GM18873 (cell line): Measurements from ENCODE around the gene MYOF.
"Not testable (repeated sequence)": the region's sequence is repeated elsewhere in the genome, so short reads cannot be mapped to it uniquely, and the experiment has no call there.

Experiments
- ATAC-seq: cut with Tn5 transposase; IDR thresholded peaks from one replicate; pipeline ENCODE4 v1.9.1; 2021; ENCODE audit warnings: mild to moderate bottlenecking, moderate library complexity, moderate number of reproducible peaks; ENCODE audit not compliant: unreplicated experiment, low FRiP score

MYOF gene

DNA sequence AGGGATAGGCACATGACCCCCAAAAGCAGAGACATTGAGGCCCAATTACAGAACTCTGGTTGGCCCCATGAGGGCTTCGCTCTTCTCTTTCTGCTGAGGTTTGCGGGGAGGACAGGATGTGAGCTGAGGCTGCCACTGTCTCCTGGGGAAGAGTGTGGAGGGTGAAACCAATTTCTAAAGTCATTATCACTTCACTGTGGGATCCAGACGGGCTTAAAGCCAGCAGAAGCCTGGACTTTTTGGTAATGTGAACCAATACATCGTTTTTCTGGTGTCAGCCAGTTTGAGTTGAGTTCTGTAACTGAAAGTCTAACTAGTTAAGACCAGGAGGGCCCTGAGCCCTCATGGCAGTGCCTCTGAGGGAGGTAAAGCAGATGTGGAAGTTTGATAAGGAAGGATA is 163.0 kb downstream of the MYOF start:
- ATAC-seq = no peak

DNA sequence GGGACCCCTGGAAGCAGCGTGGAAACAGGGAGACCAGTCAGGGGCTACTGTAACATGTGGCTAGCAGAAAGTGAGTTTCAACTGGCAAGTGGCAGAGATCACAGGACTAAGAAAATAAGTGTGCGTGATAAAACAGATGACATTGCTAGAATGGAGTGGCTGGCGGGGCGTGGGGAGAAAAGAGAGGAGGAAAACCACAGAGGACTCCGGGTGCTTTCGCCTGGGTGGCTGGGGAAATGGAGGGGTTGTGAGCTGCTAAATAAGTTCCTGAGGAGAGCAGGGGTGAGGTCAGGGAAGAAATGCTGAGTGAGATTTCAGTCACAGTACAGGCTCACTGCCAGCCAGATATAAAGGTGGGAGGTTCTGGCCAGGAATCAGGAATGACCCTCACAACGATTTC is 166.9 kb downstream of the MYOF start:
- no peak for ATAC-seq

DNA sequence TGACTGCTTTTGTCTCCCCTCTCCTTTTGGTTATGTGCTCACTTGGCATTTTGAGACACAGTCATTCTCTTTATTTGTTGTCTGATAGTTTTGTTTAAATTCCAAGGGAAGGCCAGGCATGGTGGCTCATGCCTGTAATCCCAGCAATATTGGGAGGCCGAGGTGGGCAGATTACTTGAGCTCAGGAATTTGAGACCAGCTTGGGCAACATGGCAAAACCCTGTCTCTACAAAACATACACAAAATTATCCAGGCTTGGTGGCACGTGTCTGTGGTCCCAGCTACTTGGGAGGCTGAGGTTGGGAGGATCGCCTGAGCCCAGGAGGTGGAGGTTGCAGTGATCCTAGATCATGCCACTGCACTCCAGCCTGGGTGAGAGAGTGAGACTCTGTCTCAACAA is 167.5 kb downstream of the MYOF start:
- ATAC-seq = not testable (repeated sequence)

DNA sequence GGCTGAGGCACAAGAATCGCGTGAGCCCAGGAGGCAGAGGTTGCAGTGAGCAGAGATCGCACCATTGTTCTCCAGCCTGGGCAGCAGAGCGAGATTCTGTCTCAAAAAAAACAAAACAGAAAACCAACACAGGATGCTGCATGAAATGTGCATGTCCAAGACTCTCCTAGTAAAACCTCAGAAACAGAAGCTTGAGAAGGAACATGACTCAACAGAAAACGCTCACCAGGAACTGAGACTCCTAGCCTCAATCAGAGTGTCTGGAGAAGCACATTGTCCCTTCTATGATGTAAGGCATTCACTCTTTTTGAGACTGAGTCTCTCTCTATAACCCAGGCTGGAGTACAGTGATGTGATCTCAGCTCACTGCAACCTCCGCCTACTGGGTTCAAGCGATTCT is 168.3 kb downstream of the MYOF start:
- no peak for ATAC-seq

DNA sequence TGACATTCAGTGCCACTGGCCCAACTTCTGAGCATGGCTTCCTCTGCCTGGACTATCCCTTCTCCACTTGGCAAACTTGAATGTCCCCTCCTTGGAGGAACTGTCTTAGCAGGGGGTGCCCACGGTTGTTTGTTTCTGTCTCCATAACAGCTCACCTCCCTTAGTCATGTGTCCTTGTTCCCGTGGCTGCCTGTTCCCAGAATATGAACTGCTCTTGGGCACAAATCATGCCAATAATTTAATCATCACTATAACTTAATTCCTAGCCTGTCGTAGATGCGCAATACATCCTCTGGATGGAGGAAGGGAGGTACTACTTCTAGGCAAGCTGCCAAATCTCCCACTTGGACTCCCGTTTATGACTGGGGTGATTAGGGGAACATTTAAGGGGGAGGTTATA is 173.1 kb downstream of the MYOF start:
- ATAC-seq = no peak

GRCh38 chr10:93305122-93305521 is 177.0 kb downstream of the MYOF start:
- no peak for ATAC-seq

- ATAC-seq = no peak
Measured at GRCh38 chr10:93300981-93301380, 181.2 kb downstream of the MYOF start.

DNA sequence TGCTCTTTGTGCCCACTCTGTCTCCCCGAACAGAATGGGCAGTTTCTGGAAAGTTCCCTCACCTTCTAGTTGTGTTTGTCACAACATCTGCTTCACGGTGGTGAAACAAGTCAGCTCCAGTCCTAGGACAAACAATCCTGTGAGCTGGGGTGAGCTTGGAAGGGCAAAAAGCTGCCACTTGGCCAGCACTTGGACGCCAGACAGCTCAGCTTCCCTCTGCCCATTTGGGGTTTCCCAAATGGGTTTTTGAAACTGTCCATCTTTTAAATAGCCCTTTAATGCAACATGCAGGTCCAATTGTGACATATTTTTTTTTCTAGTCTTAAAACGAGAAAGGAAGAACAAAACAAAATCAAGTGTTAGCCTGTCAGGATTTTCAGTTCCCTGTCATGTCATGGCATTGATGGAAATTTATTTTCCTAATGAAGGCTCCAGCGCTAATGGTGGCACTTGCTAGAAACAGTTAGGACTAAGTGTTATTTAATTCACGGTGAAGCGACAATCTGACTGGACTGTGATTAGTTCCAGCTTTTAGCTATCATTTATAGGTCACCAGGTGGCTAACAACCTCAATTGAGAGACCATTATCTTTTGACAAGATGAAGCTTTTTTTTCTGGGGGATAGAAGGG is 181.7 kb downstream of the MYOF start:
- ATAC-seq = no peak

- ATAC-seq = no peak
Measured at GRCh38 chr10:93299606-93300287, 182.4 kb downstream of the MYOF start.

GRCh38 chr10:93299195-93299594 is 182.9 kb downstream of the MYOF start:
- ATAC-seq = no peak

DNA sequence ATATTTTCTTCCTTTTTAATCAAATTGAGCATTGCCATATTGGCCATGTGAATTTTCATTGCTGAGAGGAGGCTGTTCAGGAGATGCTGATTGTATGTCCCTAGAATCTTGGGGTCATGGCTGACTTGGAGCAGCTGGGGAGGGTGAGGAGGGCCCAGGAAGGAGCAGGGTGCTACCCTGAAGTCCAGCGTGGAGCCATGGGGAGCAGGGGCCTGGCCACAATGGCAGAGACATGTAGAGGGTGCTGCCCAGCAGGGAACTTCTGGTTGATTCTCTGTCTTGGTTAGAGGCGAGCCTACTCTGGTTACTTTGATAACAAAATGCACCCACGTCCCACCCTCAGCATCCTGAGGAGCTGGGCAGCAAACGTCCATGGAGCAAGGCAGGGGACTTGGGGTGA is 186.0 kb downstream of the MYOF start:
- no peak for ATAC-seq

DNA sequence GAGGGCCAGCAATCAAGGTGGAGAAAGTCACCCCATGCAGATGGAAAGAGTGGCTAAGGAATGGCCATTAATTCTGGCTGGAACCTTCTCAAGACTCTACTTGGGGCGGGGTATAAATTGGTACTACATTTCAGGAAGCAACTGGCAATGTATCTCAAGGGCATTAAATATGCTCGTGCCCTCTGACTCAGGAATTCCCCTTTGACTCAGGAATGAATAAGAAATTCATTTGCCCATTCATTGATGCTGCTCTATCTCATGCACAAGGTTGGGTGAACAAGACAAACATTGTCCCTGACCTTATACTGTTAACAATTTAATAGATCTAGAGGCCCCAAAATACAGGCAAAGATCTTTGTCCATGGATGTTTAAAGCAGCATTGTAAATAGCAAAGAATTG is 188.1 kb downstream of the MYOF start:
- no peak for ATAC-seq

GRCh38 chr10:93290661-93291354 is 191.3 kb downstream of the MYOF start:
- ATAC-seq = no peak

DNA sequence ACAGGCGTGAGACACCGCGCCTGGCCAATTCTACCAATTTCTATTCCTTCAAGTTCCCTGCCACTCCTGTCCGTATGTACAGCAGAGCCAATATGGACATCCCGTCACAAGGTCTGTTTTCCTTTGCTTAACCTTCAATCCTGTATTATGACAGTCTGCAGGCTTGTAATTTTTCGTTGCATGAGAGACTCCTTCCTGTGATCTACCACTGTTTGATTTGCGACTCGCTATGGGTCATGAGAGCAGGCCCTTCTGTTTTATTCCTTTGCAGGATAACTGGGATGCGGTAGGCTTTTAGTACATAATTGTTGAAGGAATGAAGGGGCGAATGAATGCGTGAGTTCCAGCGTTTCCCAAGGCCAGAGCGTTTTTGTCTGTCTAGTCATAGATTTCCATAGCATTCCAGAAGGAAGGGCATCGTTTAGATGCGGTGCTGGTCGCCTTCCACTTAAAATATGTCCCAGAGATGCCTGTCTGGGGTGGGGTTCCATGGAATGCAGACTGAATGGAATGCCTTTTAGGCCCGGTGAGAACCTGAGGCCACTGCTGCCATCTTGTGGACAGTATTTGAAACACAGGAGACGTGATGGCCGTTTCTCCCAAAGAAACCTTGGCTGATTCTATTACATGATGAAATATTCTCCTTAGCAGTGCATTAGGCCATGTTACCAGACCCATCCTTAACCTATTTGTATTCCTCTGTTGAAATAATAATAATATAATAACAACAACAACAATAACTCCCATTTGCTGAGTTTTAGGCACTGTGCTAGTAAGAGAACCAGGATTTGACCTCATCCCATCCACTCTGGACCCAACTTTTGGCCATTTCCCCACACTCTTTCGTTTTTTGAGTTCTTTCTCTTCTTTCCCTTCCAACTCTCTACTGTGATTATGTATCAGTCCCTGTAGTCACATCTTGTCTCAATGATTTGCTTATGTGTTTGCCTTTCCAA is 193.2 kb downstream of the MYOF start:
- no peak for ATAC-seq

DNA sequence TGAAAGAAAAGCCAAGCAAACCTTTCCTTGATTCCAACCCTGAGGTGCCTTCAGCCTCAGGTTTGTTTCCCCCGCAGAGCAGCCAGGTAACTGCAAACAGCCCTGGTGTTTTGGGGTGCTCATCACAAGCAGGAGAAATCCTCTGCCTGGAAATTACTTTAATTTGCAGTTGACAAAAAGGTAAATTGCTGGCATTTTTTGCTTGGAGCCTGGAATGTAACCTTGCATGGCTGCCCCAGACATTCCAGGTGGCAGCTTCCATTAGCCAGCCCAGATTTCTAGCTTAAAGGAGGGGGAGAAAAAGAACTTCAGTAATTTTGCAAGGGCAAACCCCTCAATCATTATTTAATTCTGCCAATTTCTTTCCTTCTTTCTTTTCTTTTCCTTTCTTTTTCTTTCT is 194.4 kb downstream of the MYOF start:
- ATAC-seq = no peak

DNA sequence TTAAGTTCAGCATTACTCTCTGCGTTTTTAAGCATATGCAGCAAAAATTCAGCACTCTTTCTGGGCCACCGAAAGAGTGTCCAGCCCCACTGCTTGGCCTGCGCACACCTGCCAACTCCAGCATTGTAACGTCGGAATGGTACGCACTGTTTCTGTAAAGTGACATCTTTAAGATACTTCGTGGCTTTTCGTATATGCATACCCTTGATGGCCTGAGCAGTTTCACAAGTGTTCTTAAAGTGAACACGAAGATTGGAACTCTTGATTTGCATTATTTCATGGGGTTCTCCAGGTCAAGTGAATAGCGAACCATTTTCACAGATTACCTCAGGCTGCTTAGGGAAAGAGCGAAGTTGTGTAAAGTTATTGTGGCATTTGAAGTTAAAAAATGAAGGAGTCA is 197.9 kb downstream of the MYOF start:
- not testable (repeated sequence) for ATAC-seq

DNA sequence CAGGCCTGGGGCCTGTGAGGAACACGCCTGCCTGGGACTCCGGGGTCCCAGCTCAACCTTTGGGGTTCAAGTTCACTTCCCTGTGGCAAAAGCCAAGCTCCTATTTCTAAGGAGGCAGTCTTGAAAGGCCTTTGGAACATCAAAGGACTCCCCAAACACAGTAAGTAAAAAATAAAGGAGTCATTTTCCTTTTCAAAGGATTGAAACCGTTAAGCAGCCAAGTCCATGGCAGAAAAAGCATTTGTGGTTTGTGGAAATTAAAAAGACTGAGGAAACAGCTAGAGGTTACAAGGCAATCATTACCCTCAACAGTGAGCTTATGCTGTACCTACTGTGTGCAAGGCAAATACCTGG is 200.8 kb downstream of the MYOF start:
- no peak for ATAC-seq

DNA sequence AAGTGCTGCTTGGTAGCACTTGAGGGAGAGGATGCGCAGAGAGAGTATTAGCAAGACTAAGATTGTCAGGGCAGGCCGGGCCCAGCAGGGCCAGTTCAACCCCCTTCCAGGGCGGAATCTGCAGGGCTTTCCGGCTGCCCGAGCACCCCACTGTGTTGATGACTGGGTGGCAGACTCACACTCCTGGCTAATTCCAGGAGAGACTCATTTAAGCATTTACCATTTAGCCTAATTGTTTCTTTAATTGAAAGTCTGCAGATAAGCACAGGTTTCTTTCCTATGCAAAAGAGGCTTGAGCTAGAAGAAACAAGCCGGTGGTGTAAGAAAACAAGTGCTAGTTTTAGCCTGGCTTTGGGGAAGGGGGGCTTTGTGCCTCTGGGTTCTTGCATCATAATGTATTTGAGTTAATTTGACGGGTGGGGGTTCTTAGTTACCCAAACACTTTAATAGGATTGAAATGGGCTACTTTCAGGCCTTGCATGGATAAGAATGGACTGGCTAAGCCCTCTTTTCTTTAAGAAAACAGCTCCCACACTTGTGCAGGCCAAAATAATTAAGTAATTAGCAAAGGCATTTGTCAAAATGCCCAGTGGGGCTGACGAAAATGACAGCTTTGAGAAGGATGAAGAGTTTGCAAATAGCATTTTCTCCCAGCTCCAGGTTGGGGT is 201.3 kb downstream of the MYOF start:
- no peak for ATAC-seq

GRCh38 chr10:93280121-93280698 is 201.9 kb downstream of the MYOF start:
- no peak for ATAC-seq

DNA sequence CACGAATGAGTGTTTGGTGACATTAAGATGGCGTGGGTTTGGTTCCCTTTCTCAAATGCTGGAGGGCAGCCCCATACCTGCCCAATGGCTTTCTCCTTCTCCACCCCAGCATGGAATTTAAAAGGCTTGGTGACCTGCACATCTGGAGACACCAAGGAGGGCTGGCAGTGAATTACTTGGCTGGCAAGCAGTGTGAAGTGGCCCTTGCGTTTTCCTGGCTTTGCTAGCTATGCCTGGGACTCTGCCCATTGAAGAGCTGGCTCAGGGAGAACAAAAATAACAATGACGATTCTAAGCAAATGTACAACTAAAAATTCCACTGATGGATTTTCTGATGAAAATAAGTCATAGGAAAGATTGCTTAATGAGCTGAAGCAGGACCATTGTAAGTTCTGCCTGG is 204.8 kb downstream of the MYOF start:
- ATAC-seq = no peak
